ENCODE data around the gene ZNF614.

GRCh38 chr19:52028780-52029123, 573 bp upstream of the ZNF614 start:
- no peak for TF ChIP-seq CTCF (IDR thresholded peaks at IDR 0.05)
- TF ChIP-seq POLR2AphosphoS5 (IDR thresholded peaks at IDR 0.05; ENCODE audit: low read depth, low read length) = no peak
- no peak for TF ChIP-seq SIN3A (IDR thresholded peaks at IDR 0.05; ENCODE audit: borderline replicate concordance, insufficient read depth, low read depth, low read length)
- TF ChIP-seq, protein P1, sequence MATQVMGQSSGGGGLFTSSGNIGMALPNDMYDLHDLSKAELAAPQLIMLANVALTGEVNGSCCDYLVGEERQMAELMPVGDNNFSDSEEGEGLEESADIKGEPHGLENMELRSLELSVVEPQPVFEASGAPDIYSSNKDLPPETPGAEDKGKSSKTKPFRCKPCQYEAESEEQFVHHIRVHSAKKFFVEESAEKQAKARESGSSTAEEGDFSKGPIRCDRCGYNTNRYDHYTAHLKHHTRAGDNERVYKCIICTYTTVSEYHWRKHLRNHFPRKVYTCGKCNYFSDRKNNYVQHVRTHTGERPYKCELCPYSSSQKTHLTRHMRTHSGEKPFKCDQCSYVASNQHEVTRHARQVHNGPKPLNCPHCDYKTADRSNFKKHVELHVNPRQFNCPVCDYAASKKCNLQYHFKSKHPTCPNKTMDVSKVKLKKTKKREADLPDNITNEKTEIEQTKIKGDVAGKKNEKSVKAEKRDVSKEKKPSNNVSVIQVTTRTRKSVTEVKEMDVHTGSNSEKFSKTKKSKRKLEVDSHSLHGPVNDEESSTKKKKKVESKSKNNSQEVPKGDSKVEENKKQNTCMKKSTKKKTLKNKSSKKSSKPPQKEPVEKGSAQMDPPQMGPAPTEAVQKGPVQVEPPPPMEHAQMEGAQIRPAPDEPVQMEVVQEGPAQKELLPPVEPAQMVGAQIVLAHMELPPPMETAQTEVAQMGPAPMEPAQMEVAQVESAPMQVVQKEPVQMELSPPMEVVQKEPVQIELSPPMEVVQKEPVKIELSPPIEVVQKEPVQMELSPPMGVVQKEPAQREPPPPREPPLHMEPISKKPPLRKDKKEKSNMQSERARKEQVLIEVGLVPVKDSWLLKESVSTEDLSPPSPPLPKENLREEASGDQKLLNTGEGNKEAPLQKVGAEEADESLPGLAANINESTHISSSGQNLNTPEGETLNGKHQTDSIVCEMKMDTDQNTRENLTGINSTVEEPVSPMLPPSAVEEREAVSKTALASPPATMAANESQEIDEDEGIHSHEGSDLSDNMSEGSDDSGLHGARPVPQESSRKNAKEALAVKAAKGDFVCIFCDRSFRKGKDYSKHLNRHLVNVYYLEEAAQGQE (IDR thresholded peaks at IDR 0.05; ENCODE audit: insufficient read depth in 1 of 2, low read depth in 2 of 2, low read length in 1 of 2) = no peak
- no peak for TF ChIP-seq TCF7L2 (IDR thresholded peaks at IDR 0.05; ENCODE audit: low read depth, low read length)
